ENCODE data around the gene CLEC7A.

Gene CLEC7A

GRCh38 chr12:10095971-10096370 lies 34.0 kb downstream of the CLEC7A start:
- no peak for DNase-seq (ENCODE audit: low read depth, low spot score)

GRCh38 chr12:10094646-10095395 lies 35.2 kb downstream of the CLEC7A start:
- DNase-seq (ENCODE audit: low read depth, low spot score): no peak

GRCh38 chr12:10088955-10089900 lies 40.8 kb downstream of the CLEC7A start:
- DNase-seq (ENCODE audit: low read depth, low spot score): peak; percentile 31

- DNase-seq (ENCODE audit: low read depth, low spot score): no peak
Observed at GRCh38 chr12:10088031-10088430, 42.0 kb downstream of the CLEC7A start.

GRCh38 chr12:10086387-10086786 lies 43.6 kb downstream of the CLEC7A start:
- DNase-seq (ENCODE audit: low read depth, low spot score): no peak

GRCh38 chr12:10084733-10085132 lies 45.3 kb downstream of the CLEC7A start:
- DNase-seq (ENCODE audit: low read depth, low spot score): no peak

GRCh38 chr12:10082117-10082874 lies 47.7 kb downstream of the CLEC7A start:
- DNase-seq (ENCODE audit: low read depth, low spot score): no peak

- no peak for DNase-seq (ENCODE audit: low read depth, low spot score)
Observed at GRCh38 chr12:10075451-10075850, 54.5 kb downstream of the CLEC7A start.

GRCh38 chr12:10073261-10073660 lies 56.7 kb downstream of the CLEC7A start:
- DNase-seq (ENCODE audit: low read depth, low spot score): no peak

GRCh38 chr12:10072131-10072530 lies 57.9 kb downstream of the CLEC7A start:
- no peak for DNase-seq (ENCODE audit: low read depth, low spot score)

- no peak for DNase-seq (ENCODE audit: low read depth, low spot score)
Observed at GRCh38 chr12:10070380-10070779, 59.6 kb downstream of the CLEC7A start.

GRCh38 chr12:10069976-10070375 lies 60.0 kb downstream of the CLEC7A start:
- no peak for DNase-seq (ENCODE audit: low read depth, low spot score)

GRCh38 chr12:10069099-10069498 lies 60.9 kb downstream of the CLEC7A start:
- DNase-seq (ENCODE audit: low read depth, low spot score): no peak

GRCh38 chr12:10068644-10069043 lies 61.4 kb downstream of the CLEC7A start:
- DNase-seq (ENCODE audit: low read depth, low spot score): no peak

- DNase-seq (ENCODE audit: low read depth, low spot score): no peak
Observed at GRCh38 chr12:10067942-10068341, 62.1 kb downstream of the CLEC7A start.

GRCh38 chr12:10067264-10067663 lies 62.7 kb downstream of the CLEC7A start:
- DNase-seq (ENCODE audit: low read depth, low spot score): no peak
